ENCODE measurements around the gene PEDS1.
"Not testable (repeated sequence)": the region's sequence is repeated elsewhere in the genome, so short reads cannot be mapped to it uniquely, and the experiment has no call there.

The PEDS1 gene

DNA sequence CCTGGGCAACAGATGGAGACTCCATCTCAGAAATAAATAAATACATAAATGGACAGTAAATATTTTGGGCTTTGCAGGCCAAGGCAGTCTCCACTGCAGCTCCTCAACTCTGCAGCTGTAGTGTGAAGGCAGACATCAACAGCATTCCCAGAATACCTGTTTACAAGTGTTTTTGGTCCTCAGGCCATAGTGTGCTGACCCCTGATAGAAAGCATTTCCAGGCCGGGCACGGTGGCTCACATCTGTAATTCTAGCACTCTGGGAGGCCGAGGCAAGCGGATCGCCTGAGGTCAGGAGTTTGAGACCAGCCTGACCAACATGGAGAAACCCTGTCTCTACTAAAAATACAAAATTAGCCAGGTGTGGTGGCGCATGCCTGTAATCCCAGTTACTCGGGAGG lies 18.4 kb downstream of the PEDS1 start:
- DNase-seq (ENCODE audit: low read depth), result not testable (repeated sequence)

DNA sequence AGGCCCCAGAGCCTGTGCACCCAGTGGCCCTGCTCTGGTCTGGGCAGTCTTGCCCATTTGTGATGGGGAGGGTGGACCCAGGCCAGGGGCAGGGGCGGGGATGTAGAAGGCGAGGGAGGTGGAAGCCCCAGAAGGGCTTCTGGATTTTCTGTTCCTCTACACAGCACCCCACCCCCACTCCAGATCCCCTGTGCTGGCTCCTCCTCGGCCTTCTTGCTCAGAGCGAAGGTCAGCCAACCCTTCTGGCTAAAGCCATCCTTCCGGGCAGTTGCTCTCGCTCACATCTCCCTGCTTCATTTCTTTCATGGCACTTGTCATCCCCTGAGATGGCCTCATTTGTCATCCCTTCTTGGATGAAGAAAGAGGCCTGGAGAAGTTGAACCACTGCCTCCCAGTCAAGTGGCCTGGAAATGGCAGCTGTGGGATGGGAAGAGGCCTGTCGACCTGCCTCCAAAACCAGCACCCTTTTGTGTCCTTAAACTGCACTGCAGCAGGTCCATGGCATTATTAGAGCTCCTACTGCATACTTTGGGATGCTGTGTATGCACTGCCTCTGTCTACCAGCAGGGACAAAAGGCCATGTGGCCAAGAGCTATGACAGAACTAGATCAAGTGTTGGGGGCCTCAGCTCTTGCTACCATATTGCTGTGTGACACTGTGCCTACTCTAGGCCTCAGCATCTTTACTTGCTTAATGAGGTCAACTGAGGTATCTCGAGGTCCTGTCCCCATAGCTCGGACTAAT lies 19.9 kb downstream of the PEDS1 start:
- no peak for DNase-seq (ENCODE audit: low read depth)

DNA sequence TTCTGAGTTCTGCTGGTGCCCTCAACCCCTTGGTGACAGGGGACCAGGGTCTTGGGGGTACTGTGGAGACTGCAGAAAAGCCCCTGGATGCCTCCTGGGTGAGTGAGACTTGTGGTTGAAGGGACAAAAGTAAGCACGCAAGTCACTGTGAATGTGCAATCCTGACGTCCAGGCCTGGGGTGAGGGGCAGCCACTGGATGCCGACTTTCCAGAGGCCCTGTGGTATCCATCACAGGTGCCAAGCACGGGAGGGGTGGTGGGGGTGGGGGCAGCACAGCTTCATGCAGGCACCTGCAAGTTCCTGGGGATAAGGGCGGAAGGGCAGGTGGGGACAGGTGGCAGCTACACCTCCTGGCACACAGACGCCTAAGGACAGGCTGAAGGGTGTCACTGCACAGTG lies 20.5 kb downstream of the PEDS1 start:
- DNase-seq (ENCODE audit: low read depth), result no peak

GRCh38 chr20:50130995-50131394 lies 22.5 kb downstream of the PEDS1 start:
- DNase-seq (ENCODE audit: low read depth), result no peak

- DNase-seq (ENCODE audit: low read depth), result no peak
Observed at GRCh38 chr20:50130356-50130723, 23.2 kb downstream of the PEDS1 start.

GRCh38 chr20:50129662-50130355 lies 23.7 kb downstream of the PEDS1 start:
- DNase-seq (ENCODE audit: low read depth), result no peak

GRCh38 chr20:50128520-50128905 lies 25.0 kb downstream of the PEDS1 start:
- DNase-seq (ENCODE audit: low read depth), result no peak

GRCh38 chr20:50127587-50128519 lies 25.7 kb downstream of the PEDS1 start:
- DNase-seq (ENCODE audit: low read depth), result no peak

GRCh38 chr20:50126662-50127061 lies 26.9 kb downstream of the PEDS1 start:
- DNase-seq (ENCODE audit: low read depth), result no peak

GRCh38 chr20:50125279-50125678 lies 28.2 kb downstream of the PEDS1 start:
- DNase-seq (ENCODE audit: low read depth), result no peak

DNA sequence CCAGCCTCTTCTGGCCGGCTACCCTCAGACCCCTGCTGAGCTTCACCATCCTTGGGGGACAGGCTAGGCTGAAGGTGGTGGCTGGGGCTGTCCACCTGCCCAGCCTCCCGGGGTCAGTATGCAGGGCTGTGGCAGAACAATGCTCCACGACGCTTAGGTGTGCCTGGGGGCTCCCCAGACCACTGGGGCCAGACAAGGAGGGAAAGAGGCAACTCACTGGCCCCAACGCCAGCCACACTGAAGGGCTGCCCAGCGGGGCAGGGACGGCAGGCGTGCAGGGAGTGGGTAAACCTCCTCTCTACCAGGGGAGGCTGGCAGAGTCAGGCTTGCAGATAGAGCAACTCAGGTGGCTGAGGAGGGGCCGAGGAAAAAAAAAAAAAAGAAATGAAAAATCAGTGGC lies 29.0 kb downstream of the PEDS1 start:
- DNase-seq (ENCODE audit: low read depth), result no peak

DNA sequence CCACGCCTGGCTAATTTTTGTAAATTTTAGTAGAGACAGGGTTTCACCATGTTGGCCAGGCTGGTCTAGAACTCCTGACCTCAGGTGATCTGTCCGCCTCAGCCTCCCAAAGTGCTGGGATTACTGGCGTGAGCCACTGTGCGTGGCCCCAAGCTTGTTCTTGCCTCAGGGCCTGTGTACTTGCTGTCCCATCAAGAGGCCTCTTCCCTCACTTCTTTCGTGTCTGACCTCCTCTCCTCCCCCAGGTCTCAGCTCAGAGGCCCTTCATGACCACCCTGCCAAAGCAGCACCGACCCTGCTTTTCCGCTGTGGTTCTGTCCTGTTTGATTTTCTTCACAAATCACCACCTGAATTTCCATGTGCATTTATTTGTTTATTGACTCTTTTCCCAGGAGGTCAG lies 30.1 kb downstream of the PEDS1 start:
- DNase-seq (ENCODE audit: low read depth), result no peak

DNA sequence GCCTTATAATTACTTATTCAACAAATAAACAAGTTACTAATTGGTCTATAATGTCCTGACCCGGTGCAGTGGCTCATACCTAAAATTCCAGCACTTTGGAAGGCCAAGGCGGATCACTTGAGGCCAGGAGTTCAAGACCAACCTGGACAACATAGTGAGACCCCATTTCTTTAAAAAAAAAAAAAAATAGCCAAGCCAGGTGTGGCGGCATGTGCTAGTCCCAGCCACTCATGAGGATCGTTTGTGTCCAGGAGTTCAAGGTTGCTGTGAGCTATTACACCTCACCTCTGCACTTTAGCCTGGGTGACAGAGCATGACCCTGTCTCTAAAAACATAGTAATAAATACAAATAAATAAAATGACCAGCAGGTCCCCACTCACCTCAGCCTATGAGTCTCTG lies 30.8 kb downstream of the PEDS1 start:
- no peak for DNase-seq (ENCODE audit: low read depth)

DNA sequence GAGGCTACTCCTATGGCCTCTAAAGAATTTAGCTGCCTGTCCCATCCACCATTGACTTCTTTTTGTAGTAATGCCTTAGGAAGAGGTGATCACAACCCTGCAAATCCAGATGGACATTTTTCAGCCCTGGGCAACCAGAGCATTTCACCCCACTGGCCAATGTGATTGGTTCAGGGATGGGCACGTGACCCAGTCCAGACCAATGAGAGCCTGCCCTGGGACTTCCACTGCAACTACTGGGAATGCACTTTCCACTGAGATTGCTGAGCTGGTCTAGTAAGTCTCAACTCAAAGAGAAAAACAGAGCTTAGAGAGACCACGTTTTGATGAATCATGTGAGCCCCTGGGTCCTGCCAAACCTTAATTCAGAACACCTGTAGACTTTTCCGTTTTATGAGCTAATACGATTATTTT lies 31.7 kb downstream of the PEDS1 start:
- no peak for DNase-seq (ENCODE audit: low read depth)

DNA sequence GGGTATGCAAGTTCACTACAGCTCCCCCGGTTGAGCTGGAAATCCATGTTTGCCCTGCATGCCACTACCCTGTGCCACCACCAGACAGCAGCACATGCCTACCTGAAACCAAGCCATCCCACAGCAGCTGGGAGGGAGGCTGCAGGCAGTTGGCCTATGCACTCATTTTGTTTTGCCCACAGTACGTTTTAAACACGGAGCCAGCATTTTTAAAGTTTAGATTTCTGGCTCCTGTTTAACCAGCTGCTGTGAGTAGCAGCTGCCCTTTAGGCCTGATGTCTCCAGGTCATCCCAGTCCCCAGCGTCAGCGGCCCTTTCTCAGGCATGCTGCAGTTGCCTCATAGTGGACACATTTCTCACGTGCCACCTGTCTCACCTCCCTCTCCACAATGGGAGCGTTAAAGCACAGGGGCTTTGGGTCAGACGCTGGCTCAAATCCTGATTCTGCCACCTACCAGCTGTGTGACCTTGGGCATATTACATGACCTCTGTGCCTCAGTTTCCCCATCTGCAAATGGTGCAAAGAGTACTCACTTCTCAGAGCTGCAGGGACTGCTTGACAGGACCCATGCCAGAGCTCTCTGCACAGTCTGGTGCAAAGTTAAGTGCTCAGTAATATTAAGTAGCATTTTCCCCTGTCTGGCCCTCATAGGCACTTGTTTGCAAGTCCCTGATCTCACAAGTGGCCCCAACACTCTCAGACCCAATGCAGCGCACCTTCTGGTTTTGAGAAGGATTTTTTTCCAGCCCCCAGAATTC lies 32.4 kb downstream of the PEDS1 start:
- peak; percentile 28 for DNase-seq (ENCODE audit: low read depth)

DNA sequence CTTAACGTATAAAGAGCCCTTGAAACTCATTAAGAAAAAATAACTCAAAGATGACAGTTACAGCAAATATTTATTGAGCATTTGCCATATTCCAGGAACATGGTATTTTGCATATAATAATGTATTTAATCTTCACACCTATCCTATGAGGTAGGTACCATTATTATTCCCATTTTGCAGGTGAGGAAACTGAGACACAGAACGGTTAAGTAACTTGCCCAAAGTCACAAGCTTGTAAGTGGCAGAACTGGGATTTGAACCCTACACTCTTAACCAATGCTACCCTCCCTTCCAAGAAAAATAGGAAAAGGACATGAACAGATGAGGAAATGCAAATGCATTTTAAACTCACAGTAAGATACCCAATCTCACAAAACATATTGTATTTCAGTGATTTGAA lies 35.3 kb downstream of the PEDS1 start:
- DNase-seq (ENCODE audit: low read depth), result no peak

DNA sequence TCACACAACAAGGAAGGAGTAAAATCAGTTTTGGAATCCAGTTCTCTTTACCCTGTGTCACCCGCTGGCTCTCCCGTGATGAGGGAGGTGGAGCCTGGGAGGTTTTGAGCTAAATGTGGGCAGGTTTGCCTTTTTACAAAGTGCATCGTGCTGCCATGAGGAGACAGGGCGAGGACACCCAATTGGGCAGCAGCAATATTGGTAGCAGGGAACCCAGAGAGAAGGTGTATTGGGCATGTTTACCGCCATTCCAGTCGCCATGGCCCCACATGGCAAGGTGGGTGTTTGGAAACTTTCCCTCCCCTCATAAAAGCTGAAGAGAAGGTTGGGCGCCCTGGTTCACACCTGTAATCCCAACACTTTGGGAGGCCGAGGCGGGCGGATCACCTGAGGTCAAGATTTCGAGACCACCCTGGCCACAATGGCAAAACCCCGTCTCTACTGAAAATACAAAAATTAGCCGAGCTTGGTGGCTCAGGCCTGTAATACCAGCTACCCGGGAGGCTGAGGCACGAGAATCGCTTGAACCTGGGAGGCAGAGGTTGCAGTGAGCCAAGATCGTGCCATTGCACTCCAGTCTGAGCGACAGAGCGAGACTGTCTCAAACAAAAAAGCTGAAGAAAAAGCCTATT lies 37.0 kb downstream of the PEDS1 start:
- no peak for DNase-seq (ENCODE audit: low read depth)

DNA sequence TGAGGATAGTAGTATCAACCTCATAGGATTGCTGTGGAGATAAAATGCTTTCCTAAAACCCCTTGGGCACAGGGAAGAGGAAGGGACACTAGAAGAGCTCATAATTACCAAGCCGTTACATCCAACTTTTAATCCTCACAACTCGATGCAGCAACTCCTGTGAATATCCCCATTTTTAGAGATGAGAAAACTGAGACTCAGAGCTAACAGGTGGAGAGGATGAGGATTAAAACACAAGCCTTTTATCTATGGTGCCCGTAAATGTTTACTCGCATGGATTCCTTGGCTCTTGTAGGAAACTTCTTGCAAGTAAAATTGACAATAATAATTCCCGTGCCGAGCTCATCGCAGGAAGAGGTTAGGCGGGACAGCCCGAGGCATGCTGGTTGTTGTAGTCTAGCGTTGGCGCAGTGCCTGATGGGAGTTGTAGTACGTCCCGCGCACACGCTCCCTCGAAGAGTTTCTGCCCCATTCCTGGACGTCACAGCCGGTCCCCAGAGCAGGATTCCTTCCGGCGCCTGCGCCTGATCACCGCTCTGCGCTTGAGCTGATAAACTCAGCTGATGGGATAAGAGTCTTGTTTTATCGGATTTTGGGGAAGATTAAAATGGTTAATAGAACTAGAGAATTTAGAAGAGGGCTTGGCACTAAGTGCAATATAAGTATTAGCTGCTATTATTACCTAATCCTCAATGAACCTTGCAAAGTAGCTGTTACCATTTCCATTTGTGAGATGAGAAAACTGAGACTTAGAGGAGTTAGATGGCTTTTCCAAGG lies 37.7 kb downstream of the PEDS1 start:
- peak; percentile 77 for DNase-seq (ENCODE audit: low read depth)

- DNase-seq (ENCODE audit: low read depth), result no peak
Observed at GRCh38 chr20:50115041-50115512, 38.4 kb downstream of the PEDS1 start.

DNA sequence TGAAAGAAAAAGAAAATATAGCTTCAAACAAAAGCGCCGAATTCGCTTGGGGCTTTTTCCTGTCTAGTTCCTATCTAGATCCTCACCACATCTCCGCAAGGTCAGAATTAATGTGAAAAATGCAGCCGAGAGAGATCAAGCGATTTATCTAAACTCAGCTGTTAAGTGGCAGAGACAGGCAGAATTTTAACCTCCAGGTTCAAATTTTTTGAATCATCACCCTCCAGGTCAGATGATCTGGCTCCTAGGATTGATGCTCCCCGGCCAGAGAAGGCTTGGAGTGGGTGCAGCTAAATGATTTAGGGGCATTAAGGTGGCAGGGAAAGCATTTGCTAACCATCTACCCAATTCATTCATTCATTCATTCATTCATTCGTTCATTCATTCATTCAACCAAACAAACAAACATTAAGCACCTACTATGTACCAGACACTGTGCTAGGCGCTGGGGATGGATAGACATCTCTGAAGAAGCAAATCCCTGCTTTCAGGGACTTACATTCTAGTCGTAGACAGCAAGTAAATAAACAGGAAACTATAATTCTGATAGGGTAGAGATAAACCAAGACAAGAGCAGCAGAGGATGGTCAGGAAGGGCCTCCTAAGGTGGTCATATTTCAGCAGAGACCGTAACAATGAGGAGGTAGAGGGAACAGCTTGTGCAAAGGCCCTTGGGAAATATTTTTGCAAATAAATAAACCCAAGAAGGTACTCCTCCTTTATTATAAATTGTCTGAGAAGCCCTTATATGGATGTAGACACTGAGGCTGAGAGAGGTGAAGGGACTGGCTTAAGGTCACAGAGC lies 39.9 kb downstream of the PEDS1 start:
- no peak for DNase-seq (ENCODE audit: low read depth)

Measured in stimulated activated CD8-positive, alpha-beta memory T cell treated with anti-CD3 and anti-CD28 coated beads, Interleukin-12 subunit alpha, Interleukin-12 subunit beta, amount 100 ng/mL, for 4 hours (primary cell).